ENCODE results near the gene ADARB2.

GRCh38 chr10:1552881-1553670 is 184.2 kb downstream of the ADARB2 start:
- no peak for TF ChIP-seq CTCF (IDR thresholded peaks at IDR 0.05; ENCODE audit: poor library complexity)
- no peak for TF ChIP-seq EZH2 (IDR thresholded peaks at IDR 0.05; ENCODE audit: borderline replicate concordance)

All from hepatocyte (in vitro differentiated cells).